Hematopoietic multipotent progenitor cell (in vitro differentiated cells): ENCODE measurements around the gene FGG. TPM values are rescaled to one million over a fixed set of nuclear protein-coding genes. Genes with fewer than 3 reads are reported as not detected.
A peak's percentile ranks its signal among the peaks of the same experiment; 100 is the strongest.

Experiments used
- DNase-seq, 3 donors: peaks; one replicate each; pipeline ENCODE4 v3.0.0-alpha.2; 2011 to 2015; ENCODE audit warnings: low read depth in 2 of 3, low spot score in 2 of 3
- total RNA-seq: library from RNA; depleted of rRNA; stranded (reverse); fragments of >200 nt; gene quantifications from one replicate; pipeline ENCODE4 v1.2.3, GENCODE V29; 2012

FGG gene
- total RNA-seq: not detected

DNA sequence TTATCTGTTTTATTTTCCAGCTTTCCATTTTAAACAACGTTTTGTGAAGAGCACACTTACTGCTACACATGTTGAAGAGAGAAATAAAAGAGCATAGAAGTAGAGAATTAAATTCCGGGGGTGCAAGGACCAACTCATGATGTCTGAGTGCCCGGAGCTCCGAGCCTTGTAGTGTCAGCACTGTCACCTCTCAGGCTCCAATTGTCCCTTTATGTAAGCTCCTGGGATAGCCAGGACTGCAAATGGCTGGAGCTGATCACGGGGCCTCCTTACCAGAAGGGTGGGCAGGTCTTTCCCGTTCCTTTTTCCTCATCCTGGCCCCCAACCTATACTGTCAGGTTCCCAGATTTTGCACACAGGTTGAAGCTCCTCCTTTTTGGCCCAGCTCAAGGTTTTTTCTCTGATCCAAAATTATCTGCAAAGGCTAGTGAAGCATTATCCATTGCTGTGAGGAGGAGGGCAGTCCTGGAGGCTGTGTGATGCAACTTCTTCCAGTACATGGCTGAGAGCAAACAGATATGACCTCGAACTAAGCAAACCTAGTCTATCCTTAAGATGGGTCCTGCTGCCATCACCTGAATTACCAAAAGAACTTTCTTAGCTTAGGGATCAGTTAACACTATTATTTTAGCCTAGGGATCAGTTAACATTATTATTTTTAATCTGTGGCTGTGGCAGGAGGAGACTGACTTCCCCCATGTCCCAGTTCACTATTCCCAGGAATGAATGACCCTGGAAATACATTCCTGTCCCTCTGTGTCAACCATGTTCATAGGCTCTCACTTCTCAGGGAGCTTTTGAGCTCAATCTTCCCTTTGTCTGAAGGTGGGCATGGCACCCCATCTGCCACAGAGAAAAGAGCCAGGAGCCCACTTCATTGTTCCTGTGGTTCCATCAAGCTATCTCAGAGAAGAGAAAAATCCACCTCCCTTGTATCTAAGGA, at the start of gene FGG:
FGG (minus strand) TSS at position 185 of the 943 bp plus-strand sequence; CDS start at position 138, 47 bp downstream.
- DNase-seq: no peak

GRCh38 chr4:154660052-154660451, 47.6 kb upstream of the FGG start:
- DNase-seq: no peak

- DNase-seq: no peak
Observed at GRCh38 chr4:154658680-154659405, 46.4 kb upstream of the FGG start.

DNA sequence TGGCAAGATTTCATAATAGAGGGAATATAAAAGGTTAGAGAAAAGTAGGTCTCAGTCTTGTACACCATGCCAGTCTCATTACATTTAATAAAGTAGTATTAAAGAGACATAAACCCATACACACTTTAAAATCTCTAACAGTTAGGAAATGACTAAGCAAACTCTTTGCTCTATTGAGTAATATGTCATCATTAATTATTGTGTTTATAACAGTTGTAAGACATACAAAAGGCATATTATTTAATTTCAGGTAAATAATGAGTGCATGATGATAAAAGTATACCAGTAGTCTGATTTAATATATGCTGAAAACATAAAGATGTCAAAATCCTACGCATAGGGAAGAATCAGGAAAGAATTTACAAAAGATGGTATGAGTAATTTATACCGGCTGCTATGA, 31.0 kb upstream of the FGG start:
- DNase-seq: peak in 1 of 3 donors; percentile 15

GRCh38 chr4:154642373-154643009, 30.0 kb upstream of the FGG start:
- no peak for DNase-seq

- DNase-seq: peak in 1 of 3 donors; percentile 24
Observed at GRCh38 chr4:154640999-154641398, 28.5 kb upstream of the FGG start.

- no peak for DNase-seq
Observed at GRCh38 chr4:154634058-154634457, 21.6 kb upstream of the FGG start.

- DNase-seq: no peak
Observed at GRCh38 chr4:154631828-154632227, 19.4 kb upstream of the FGG start.

DNA sequence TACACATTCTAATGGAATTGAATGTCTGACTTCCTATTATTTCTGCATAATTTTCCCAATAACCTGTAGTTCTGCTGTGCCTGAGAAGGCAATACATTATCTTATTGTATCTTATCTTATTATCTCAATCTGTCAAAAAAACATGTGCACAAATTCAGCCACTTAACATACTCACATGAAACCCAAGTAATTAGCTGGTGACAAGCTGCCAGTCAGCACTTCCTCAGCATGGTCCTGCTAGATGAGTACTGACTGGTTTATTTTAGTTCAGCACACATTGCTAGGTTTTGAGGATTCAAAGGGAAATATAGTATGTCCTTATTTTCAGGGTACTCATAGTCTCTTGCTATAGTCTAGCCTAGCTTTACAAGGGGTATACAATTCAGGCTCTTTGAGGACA, 17.9 kb upstream of the FGG start:
- DNase-seq: no peak

DNA sequence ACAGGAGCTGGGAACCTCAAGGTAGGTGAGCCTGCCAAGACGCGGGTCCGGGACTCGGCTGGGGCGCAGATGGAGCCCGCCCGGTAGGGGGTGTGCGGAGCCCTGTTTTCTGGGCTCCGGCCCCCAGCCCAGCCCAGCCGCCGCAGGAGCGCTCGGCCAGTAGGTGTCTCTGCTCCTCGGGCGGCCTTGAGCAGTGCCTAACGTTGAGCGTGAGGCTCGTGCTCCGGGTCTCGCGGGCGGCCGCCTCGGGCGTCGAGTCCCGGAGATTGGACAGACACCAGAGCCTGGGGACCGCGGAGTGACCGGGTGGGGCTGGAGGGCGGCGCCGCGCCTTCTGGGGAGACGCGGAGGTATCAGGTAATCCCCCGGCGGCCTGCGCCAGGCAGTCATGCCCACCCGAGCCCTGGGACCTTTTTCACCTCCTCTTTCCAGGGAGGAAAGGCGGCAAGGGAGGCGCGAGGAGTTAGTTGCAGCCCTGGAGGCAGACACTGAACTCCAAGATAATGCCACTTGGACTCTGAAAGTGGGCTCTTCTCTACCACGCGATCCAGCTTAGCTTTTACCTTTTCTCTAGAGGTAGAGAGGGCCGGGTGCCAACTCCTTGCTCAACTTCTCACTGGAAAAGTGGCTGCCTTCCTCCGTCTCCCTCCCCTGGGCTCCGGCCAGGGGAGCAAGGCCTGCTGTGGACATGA, 14.5 kb upstream of the FGG start:
- peak in 2 of 3 donors; percentile 80 to 85 for DNase-seq

GRCh38 chr4:154625971-154626370, 13.5 kb upstream of the FGG start:
- DNase-seq: no peak

GRCh38 chr4:154623995-154624394, 11.5 kb upstream of the FGG start:
- DNase-seq: no peak

DNA sequence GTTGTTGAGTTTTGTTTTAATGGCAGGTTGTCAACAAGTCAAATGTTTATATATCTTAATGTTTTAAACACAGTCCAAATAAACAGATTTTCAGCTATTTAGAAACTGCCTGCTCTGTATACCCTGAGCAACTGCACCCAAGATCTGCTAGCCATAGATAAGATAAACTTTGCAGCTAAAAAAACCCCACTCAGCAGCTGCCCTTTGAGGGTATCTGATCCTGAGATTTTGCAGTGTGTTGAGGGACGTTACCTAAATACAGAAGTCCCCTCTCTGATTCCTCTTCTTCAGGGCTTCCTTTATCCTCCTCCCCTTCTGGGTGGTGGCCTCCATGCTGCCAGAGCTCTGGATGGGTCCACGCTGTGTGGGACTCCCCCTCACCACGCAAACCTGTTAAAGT, 11.0 kb upstream of the FGG start:
- peak in 1 of 3 donors; percentile 39 for DNase-seq

- peak in 2 of 3 donors; percentile 46 to 76 for DNase-seq
Observed at GRCh38 chr4:154622598-154622997, 10.1 kb upstream of the FGG start.

GRCh38 chr4:154620111-154620510, 7.7 kb upstream of the FGG start:
- DNase-seq: no peak

GRCh38 chr4:154618708-154619315, 6.4 kb upstream of the FGG start:
- DNase-seq: peak in 2 of 3 donors; percentile 56 to 84

DNA sequence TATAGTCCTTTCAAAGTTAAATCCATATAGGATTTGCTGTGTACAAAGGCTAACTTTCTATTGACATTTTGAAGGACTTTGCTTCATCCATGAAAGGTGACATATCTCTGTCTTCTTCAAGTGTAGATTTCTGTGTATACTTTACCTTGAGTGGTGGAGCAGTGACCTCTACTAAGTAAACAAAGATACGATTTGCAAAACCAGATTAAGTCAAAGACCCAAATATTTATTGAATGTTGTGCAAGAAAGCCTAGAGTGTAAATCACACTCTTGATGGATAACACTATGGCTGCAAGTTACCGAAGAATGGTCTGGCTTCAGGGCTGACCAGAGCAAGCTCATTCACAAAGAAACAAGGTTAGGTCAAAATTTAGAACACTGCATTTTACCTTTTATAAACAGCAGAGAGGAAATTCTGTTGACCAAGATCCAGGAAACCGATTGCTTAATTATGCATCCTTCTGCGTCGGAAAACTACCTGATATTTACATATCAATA, 5.4 kb upstream of the FGG start:
- no peak for DNase-seq

DNA sequence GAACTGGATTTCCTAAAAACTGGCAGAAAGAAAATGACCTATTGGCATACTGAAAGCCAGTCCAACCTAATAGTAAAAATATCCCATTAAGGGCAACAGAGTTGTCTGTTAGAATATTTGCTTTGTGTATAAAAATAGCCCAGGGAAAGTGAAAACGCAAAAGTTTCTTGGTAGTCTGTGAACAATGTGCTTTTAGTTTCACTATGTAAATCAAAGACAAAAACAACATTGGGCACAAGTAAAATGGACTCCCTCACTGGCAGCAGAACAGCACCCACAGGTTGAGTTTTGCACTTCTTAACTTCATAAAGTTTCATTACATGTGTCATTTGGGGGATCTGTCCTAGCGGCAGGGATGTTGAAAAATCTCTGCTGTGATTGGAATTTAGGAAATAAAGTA, 4.3 kb upstream of the FGG start:
- DNase-seq: peak in 1 of 3 donors; percentile 62

GRCh38 chr4:154616287-154616686, 3.8 kb upstream of the FGG start:
- DNase-seq: no peak

GRCh38 chr4:154615211-154615610, 2.8 kb upstream of the FGG start:
- DNase-seq: no peak
